Kidney (tissue), 14 donors: Measurements from ENCODE around the gene ICA1. TPM values are rescaled to one million over a fixed set of nuclear protein-coding genes. Genes with fewer than 3 reads are reported as not detected.

Source experiments
- DNase-seq, 5 donors: peaks; one replicate each; pipeline ENCODE4 v3.0.0-alpha.2; 2013 to 2020
- FAIRE-seq: peaks from 2 replicates; lab custom pipeline; 2012; peaks lifted over from hg19 to GRCh38; lab: Jason Lieb, UNC
- H3K27ac ChIP-seq, 2 donors: one replicate each; pipeline ENCODE4 v1.7.0; 2013; ENCODE audit warnings: low read depth in 2 of 2, low read length in 2 of 2, inconsistent platforms in 1 of 2
- H3K27me3 ChIP-seq: one replicate; pipeline ENCODE4 v1.7.1; 2013; ENCODE audit warnings: low read length, inconsistent platforms; ENCODE audit not compliant: control insufficient read depth, insufficient read depth
- H3K36me3 ChIP-seq, 3 donors: one replicate each; pipeline versions ENCODE4 v1.7.0 to v1.7.1; 2013; ENCODE audit warnings: low read length in 3 of 3, control low read depth in 1 of 3, inconsistent platforms in 1 of 3; ENCODE audit not compliant: insufficient read depth in 3 of 3, control insufficient read depth in 2 of 3
- H3K4me1 ChIP-seq, 3 donors: one replicate each; pipeline versions ENCODE4 v1.7.0 to v1.7.1; 2013; ENCODE audit warnings: low read length in 3 of 3, inconsistent platforms in 1 of 3, low read depth in 1 of 3; ENCODE audit not compliant: control insufficient read depth in 2 of 3, insufficient read depth in 2 of 3
- H3K4me3 ChIP-seq, 3 donors: one replicate each; pipeline versions ENCODE4 v1.7.0 to v1.8.1; 2013; ENCODE audit warnings: low read length in 3 of 3, control low read depth in 1 of 3, inconsistent platforms in 1 of 3
- H3K9ac ChIP-seq, 3 donors: one replicate each; pipeline versions ENCODE4 v1.7.0 to v1.7.1; 2013; ENCODE audit warnings: low read length in 3 of 3, control low read depth in 1 of 3, inconsistent platforms in 1 of 3
- H3K9me3 ChIP-seq, 3 donors: one replicate each; pipeline versions ENCODE4 v1.7.0 to v1.7.1; 2013; ENCODE audit warnings: low read length in 3 of 3, control low read depth in 1 of 3, inconsistent platforms in 1 of 3; ENCODE audit not compliant: control insufficient read depth in 2 of 3, insufficient read depth in 1 of 3
- CTCF ChIP-seq: IDR thresholded peaks from 3 replicates; pipeline ENCODE4 v1.5.1; 2012; ENCODE audit warnings: mild to moderate bottlenecking, moderate library complexity, borderline replicate concordance; ENCODE audit not compliant: insufficient read depth; ENCODE audit errors: extremely low read depth
- intact Hi-C: fragments of 100-400 bp; cut with DNase I; formaldehyde crosslinking; loops from one replicate; pipeline ENCODE4 v1.11.1; 2022
- polyA plus RNA-seq: library from polyadenylated mRNA; stranded (reverse); fragments of 350-450 nt; fragmentation: Illumina TruSeq; extraction: RNeasy Lipid Tissue Mini Kit (QIAGEN cat#74804); gene quantifications from one replicate; pipeline ENCODE4 v1.2.3, GENCODE V29; 2014; ENCODE audit warnings: low read depth, low replicate concordance; ENCODE audit not compliant: insufficient read depth
- total RNA-seq: library from RNA; stranded (reverse); fragmentation: NEBNext Ultra II Directional; extraction: Animal tissue kit (Norgen Biotek cat#: 25700); gene quantifications from one replicate; pipeline ENCODE4 v1.2.1, GENCODE V29; 2021
- donor health status: control.
- donor health status: control.
- donor health status: control.
- donor health status: control.
- donor health status: control.
- donor health status: DM: yes; HTN: yes; CAD: no.
- donor health status: Normal renal cell carcinoma (clear cell type).

Gene ICA1
- total and polyA plus RNA-seq, 2 donors from 2014 or later: 24.2 to 41.8 TPM

GRCh38 chr7:8258166-8258565 is 3.8 kb downstream of the ICA1 start:
- H3K4me1 ChIP-seq: no peaks in the 10 kb centered on the region
- no peaks in the 10 kb centered on the region for H3K9me3 ChIP-seq
- no peaks in the 10 kb centered on the region for H3K36me3 ChIP-seq
- DNase-seq (no peak), FAIRE-seq (no peak)
- no peak overlapping the region for H3K9ac ChIP-seq
- intact Hi-C loops: no loop called here
- TF ChIP-seq CTCF: no peak
- H3K4me3 ChIP-seq: no peak overlapping the region
- no peaks in the 10 kb centered on the region for H3K27me3 ChIP-seq
- H3K27ac ChIP-seq: no peak overlapping the region

GRCh38 chr7:8255680-8256655 is 6.0 kb downstream of the ICA1 start:
- no peaks in the 10 kb centered on the region for H3K36me3 ChIP-seq
- no peaks in the 10 kb centered on the region for H3K9me3 ChIP-seq
- no peaks in the 10 kb centered on the region for H3K4me1 ChIP-seq
- intact Hi-C loops: no loop called here
- TF ChIP-seq CTCF: no peak
- H3K27me3 ChIP-seq: no peaks in the 10 kb centered on the region
- H3K4me3 ChIP-seq: no peak overlapping the region
- no peak overlapping the region for H3K27ac ChIP-seq
- DNase-seq: no peak
- no peak for FAIRE-seq
- no peak overlapping the region for H3K9ac ChIP-seq

GRCh38 chr7:8254667-8255066 is 7.3 kb downstream of the ICA1 start:
- Histone ChIP-seq H3K4me3 (no peak overlapping the region), H3K9me3 (no peaks in the 10 kb centered on the region), H3K9ac (no peak overlapping the region), H3K27ac (no peak overlapping the region), H3K4me1 (no peaks in the 10 kb centered on the region), H3K27me3 (no peaks in the 10 kb centered on the region), H3K36me3 (no peaks in the 10 kb centered on the region)
- intact Hi-C loops: no loop called here
- FAIRE-seq: no peak
- no peak for DNase-seq
- TF ChIP-seq CTCF: no peak
